Natural killer cell treated with Interleukin-12 subunit alpha and Interleukin-12 subunit beta and Interleukin-15 and Interleukin-18, amount 100 ng/mL, for 72 hours (primary cell): ENCODE results near the gene ZSCAN5A. TPM values are rescaled to one million over a fixed set of nuclear protein-coding genes. Genes with fewer than 3 reads are reported as not detected.

Experiments used
- ATAC-seq, 2 donors: fragments of 150-1000 bp; cut with Tn5 transposase in 1 of 2; sonication (Bioruptor Pico), chemical (Tn5 transposase) in 1 of 2; 2 replicates each; pipeline ENCODE4 v1.10.0; 2021
- DNase-seq: peaks from one replicate; pipeline ENCODE4 v3.0.0; 2022; ENCODE audit warnings: low spot score
- H3K27ac Mint-ChIP-seq, 2 donors: 1 replicate in 1 of 2; 2 replicates in 1 of 2; pipeline ENCODE4 v1.8.0; 2022; ENCODE audit warnings: mixed read lengths in 2 of 2, mild to moderate bottlenecking in 1 of 2, moderate library complexity in 1 of 2
- H3K27me3 Mint-ChIP-seq, 2 donors: 1 replicate in 1 of 2; 2 replicates in 1 of 2; pipeline ENCODE4 v1.8.0; 2022; ENCODE audit warnings: mixed read lengths in 2 of 2
- H3K36me3 Mint-ChIP-seq: one replicate; pipeline ENCODE4 v1.8.0; 2022; ENCODE audit warnings: mixed read lengths
- H3K4me1 Mint-ChIP-seq, 2 donors: 1 replicate in 1 of 2; 2 replicates in 1 of 2; pipeline ENCODE4 v1.8.0; 2022; ENCODE audit warnings: low read depth in 2 of 2, mixed read lengths in 2 of 2, mild to moderate bottlenecking in 1 of 2
- H3K4me3 Mint-ChIP-seq: one replicate; pipeline ENCODE4 v1.8.0; 2022; ENCODE audit warnings: mixed read lengths
- H3K9me3 Mint-ChIP-seq: 2 replicates; pipeline ENCODE4 v1.8.0; 2022; ENCODE audit warnings: mixed read lengths
- total RNA-seq, 2 donors: library from RNA; stranded (reverse); gene quantifications; one replicate each; pipeline ENCODE4 v1.2.3, GENCODE V29; 2022

The ZSCAN5A gene
- total RNA-seq, 2 donors from 2014 or later, result 9.9 to 16.8 TPM

DNA sequence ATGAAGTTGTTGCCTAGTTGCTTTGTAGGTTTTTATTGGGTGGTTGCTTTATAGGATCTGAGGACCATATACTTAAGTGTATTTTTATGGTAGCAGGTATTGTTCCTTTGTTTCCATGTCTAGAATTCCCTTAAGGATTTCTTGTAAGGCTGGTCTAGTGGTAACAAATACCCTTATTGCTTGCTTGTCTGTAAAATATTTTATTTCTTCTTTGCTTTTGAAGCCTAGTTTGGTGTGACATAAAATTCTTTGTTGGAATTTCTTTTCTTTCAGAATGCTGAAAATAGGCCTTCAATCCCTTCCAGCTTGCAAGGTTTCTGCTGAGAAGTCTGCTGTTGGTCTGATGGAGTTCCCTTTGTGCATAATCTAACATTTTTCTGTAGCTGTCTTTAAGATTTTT lies 18.1 kb upstream of the ZSCAN5A start:
- Mint-ChIP-seq H3K4me3 (no peak overlapping the region), H3K36me3 (no peaks in the 10 kb centered on the region)

DNA sequence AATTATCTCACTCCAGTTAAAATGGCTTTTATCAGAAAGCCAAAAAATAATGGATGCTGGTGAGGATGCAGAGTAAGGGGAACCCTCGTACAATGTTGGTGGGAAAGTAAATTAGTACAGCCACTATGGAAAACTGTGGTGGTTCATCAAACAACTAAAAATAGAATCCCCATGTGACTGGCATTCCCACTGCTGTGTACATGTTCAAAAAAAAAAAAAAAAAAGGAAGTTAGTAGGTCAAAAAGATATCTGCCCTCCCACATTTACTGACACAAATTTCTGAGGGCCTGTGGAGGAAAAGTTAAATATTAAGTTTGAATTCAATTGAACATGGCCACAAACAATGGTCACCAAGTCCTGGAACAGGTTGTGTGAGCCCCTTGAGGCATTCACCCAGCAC lies 9.8 kb upstream of the ZSCAN5A start:
- Mint-ChIP-seq H3K27me3 (peaks cover 18 to 25% of the 10 kb centered on the region in 2 donors), H3K36me3 (no peaks in the 10 kb centered on the region), H3K4me3 (no peak overlapping the region), H3K27ac (no peak overlapping the region), H3K9me3 (no peaks in the 10 kb centered on the region), H3K4me1 (no peaks in the 10 kb centered on the region)
- no peak for DNase-seq
- ATAC-seq, result no peak

More for the DNA sequence above, 18.1 kb upstream of the ZSCAN5A start:
- H3K27me3 Mint-ChIP-seq, result peaks cover 10 to 17% of the 10 kb centered on the region in 2 donors
- ATAC-seq, result no peak
- DNase-seq, result no peak
- no peak overlapping the region for H3K27ac Mint-ChIP-seq
- H3K9me3 Mint-ChIP-seq, result no peaks in the 10 kb centered on the region
- no peaks in the 10 kb centered on the region for H3K4me1 Mint-ChIP-seq

DNA sequence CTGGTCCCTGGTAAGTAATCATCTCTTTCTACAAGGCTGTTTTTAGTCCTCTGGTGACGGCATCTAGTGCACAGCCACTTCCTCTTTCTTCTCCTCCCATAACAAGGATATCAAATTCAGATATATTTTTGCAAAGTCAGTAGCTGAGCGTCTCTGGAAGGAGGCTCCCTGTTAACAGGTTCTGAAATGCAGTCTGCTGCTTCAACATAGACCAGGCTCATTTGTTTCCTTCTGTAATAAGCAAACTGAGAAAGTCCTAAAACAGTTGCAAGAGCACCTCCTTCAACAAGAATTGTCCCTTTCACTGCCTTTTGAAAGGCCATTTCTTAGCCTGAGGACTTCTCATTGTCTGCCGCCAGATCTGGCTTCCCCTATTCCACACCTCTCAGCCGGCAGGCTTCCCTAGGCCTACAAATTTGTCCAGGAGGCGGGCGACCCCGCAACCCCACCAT lies 7.4 kb upstream of the ZSCAN5A start:
- H3K4me1 Mint-ChIP-seq, result no peaks in the 10 kb centered on the region
- no peaks in the 10 kb centered on the region for H3K9me3 Mint-ChIP-seq
- no peak overlapping the region for H3K27ac Mint-ChIP-seq
- no peak overlapping the region for H3K4me3 Mint-ChIP-seq
- H3K27me3 Mint-ChIP-seq, result peaks cover 18 to 25% of the 10 kb centered on the region in 2 donors
- H3K36me3 Mint-ChIP-seq, result no peaks in the 10 kb centered on the region
- no peak for DNase-seq
- no peak for ATAC-seq

DNA sequence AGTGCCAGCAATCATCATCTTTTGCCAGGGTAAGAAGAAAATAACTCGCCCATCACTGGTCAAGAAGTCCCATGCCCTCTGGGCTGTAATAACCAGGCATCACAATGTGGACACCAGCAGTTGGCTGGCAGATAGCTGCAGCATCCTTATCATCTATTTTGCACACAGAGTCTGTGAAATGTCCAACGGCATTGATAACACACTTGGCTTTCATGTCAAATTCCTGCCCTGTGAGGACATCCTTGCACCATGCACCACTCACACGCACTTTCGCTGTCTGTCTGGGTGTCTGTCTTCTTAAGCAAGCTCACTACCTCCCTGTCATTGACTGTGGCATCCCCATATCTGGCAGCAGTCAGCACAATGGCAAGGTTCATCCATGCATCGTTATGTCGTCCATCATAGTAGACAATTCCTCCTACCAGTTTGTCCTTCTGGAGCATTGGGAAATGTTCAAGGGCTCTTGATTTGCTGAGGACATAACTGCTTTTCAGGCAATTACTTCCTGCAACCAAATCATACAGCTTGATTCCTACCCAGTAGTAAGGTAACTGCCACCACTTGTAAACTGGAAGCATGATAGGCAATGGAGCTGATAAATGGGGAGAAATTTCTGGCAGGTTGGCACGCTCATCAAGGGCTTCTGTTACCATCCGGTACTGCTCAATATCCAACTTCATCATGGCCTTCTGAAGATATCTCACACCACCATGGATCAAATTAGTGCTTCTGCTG lies 6.8 kb upstream of the ZSCAN5A start:
- Mint-ChIP-seq H3K4me1 (no peaks in the 10 kb centered on the region), H3K27ac (no peak overlapping the region)
- no peak for ATAC-seq

DNA sequence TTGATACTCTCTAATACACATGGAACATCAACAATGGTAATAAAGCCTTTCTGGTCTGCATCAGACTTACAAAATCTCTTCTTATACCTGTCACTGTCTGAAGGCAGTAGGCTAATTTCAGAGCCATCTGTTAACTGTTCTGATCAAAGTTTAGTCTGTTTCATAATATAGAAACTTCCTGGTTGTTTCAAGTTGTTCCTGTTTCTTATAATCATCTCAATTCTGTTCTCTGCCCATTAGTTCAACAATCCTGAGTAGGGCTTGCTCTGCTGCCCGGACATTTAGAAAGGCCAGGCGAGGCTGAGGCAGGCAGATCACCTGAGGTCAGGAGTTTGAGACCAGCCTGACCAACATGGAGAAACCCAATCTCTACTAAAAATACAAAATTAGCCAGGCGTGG lies 5.4 kb upstream of the ZSCAN5A start:
- Mint-ChIP-seq H3K4me3 (no peak overlapping the region), H3K36me3 (no peaks in the 10 kb centered on the region), H3K27ac (no peak overlapping the region), H3K9me3 (no peaks in the 10 kb centered on the region), H3K27me3 (peaks cover 13 to 19% of the 10 kb centered on the region in 2 donors), H3K4me1 (peaks cover 0 to 3% of the 10 kb centered on the region in 2 donors)
- no peak for DNase-seq
- no peak for ATAC-seq

More for the DNA sequence above, 6.8 kb upstream of the ZSCAN5A start:
- Mint-ChIP-seq H3K36me3 (no peaks in the 10 kb centered on the region), H3K9me3 (no peaks in the 10 kb centered on the region), H3K4me3 (no peak overlapping the region), H3K27me3 (peaks cover 13 to 19% of the 10 kb centered on the region in 2 donors)
- no peak for DNase-seq

DNA sequence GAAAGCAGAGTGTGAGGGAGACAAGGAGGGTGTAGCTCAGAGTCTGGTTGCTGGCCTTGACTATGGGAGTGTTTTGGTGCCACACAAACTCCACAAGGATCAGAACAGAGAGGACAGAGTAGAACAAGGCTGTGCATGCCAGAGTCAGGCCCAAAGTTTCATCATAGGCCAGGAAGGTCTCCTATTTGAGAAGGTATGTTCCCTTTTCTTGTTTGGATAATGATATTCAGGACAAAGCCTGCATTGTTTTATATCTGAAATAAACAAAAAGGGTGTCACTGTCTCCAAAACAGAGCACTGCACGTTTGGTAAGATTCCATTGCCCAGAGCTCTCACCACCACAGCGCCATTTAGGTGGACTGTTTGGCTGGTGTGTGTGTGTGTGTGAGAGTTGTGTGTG lies 3.1 kb upstream of the ZSCAN5A start:
- H3K27ac Mint-ChIP-seq, result no peak overlapping the region

DNA sequence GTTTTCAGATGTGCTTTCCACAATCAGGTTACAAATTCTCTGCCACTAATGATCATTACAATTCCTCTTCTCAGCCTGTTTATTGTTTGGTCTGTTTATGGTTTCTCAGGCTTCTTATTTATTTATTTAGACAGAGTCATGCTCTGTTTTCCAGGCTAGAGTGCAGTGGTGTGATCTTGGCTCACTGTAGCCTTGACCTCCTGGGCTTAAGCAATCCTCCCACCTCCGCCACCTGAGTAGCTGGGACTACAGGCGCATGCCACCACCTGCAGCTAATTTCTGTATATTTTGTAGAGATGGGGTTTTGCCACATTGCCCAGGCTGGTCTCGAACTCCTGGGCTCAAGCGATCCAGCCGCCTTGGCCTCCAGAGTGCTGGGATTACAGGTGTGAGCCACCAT lies 2.1 kb upstream of the ZSCAN5A start:
- no peak for DNase-seq
- Mint-ChIP-seq H3K9me3 (peaks cover 2% of the 10 kb centered on the region), H3K4me3 (peak overlapping the region; percentile 89), H3K27me3 (peaks cover 6 to 7% of the 10 kb centered on the region in 2 donors), H3K27ac (peak overlapping the region in 1 of 2 donors; percentile 59), H3K4me1 (peaks cover 16 to 19% of the 10 kb centered on the region in 2 donors), H3K36me3 (no peaks in the 10 kb centered on the region)
- ATAC-seq, result no peak

More for the DNA sequence above, 3.1 kb upstream of the ZSCAN5A start:
- Mint-ChIP-seq H3K27me3 (peaks cover 10 to 12% of the 10 kb centered on the region in 2 donors), H3K9me3 (peaks cover 2% of the 10 kb centered on the region), H3K36me3 (no peaks in the 10 kb centered on the region), H3K4me1 (peaks cover 14 to 15% of the 10 kb centered on the region in 2 donors), H3K4me3 (no peak overlapping the region)
- no peak for DNase-seq
- ATAC-seq, result no peak

DNA sequence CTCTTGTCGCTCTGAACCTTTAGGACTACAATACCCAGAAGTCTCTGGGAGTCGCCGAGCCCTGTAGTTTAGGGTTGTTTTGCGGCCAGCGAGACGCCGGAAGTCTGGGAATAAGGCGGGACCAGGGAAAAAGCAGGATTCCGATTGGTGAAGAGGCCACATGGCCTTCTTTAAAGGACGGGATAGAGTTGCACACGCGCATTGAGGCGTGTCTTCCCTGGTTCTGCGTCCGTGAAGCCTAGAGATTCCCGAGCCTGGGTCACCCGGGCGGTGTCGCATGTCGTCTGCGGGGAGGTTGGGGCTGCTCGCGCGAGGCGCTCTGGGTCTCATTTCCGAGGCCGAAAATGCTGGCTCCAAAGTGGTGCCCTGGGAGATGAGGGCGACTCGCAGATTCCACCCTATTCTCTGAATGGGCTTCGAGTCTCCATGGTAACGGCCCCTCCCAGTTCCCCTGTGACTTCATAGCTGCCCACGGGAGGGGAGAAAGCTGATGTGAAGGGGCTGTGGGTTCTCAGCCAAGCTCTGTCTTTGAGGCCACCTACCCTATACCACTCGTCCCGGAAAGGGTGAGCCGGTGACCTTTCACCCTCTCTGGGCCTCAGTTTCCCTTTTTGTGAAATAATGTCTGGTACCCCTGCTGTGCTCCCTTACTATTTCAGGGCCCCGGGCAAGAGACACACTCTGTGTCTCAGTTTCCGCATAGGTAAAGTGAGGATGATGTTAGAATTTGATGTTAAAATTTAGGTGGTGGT lies 614 bp upstream of the ZSCAN5A start:
- Mint-ChIP-seq H3K36me3 (no peaks in the 10 kb centered on the region), H3K4me3 (peak overlapping the region; percentile 89), H3K27me3 (peaks cover 0 to 4% of the 10 kb centered on the region in 2 donors), H3K4me1 (peaks cover 16 to 19% of the 10 kb centered on the region in 2 donors), H3K9me3 (peaks cover 2% of the 10 kb centered on the region), H3K27ac (peak overlapping the region; percentile 97)
- peak; percentile 90 to 92 for ATAC-seq
- DNase-seq, result peak; percentile 95

DNA sequence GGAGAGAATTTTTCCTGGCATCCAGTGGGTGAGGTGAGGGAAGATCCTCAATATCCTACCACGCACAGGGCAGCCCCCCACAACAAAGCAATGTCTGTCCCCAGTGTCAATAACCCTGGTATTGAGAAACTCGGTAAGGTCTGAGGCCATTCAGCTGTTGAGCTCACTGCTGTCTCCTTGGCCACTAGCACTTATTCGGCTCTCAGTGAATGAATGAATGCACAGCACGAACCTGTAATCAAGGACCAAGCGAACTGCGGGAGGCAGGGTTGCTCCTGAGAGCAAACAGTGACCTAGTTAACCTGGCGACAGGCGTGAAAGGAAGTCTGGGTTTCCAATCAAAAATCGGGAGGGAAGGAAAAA lies 640 bp downstream of the ZSCAN5A start:
- no peak for ATAC-seq
- Mint-ChIP-seq H3K4me3 (peak overlapping the region; percentile 89), H3K27ac (peak overlapping the region; percentile 97), H3K27me3 (no peaks in the 10 kb centered on the region), H3K9me3 (peaks cover 2% of the 10 kb centered on the region), H3K36me3 (no peaks in the 10 kb centered on the region), H3K4me1 (peaks cover 18 to 21% of the 10 kb centered on the region in 2 donors)
- no peak for DNase-seq

DNA sequence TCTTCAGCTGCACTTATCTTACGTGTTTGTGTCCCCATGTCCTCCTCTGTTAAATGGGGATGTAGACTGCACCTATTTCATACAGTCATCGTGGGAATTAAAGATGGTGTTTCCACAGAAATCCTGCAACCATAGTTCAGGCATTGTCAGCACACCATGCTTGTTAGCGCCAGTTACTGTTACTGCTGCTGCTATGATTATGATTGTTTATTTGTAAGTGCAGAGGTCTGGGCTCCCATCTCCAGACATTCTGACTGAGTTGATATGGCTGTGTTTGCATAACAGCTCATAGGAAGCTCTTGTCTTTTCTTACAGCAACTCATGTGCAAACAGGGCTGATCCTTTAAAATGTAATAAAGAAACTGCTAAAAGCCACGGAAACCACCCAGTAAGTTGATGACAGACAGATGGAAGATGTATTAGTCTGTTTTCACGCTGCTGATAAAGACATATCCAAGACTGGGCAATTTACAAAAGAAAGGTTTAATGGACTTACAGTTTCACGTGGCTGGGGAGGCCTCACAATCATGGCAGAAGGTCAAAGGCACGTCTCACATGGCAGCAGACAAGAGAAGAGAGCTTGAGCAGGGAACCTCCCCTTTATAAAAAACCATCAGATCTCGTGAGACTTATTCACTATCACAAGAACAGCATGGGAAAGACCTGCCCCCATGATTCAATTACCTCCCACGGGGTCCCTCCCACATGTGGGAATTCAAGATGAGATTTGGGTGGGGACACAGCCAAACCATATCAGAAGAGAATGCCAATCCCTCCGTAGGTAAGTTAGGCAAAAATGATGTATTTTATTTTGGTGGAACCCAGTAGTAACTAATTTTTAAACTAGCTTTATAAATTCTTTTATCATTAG lies 1.6 kb downstream of the ZSCAN5A start:
- no peaks in the 10 kb centered on the region for H3K27me3 Mint-ChIP-seq
- peak overlapping the region; percentile 89 for H3K4me3 Mint-ChIP-seq
- no peak for DNase-seq

DNA sequence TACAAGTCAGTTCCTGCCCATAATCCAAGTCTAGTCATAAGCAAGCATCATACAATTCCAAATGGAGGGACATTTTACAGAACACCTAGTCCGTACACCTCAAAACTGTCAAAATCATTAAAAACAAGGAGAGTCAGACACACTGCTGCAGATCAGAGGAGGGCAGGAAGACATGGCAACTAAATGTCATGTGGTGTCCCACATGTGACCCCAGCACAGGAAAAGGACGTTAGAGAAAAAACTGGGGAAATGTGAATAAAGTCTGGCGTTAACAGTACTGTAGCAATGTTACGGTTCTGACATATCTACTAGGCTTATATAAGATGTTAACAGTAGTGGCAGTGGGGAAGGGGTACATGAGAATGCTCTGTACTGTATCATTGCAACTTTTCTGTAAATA lies 2.3 kb downstream of the ZSCAN5A start:
- H3K36me3 Mint-ChIP-seq, result no peaks in the 10 kb centered on the region
- no peaks in the 10 kb centered on the region for H3K27me3 Mint-ChIP-seq
- H3K4me1 Mint-ChIP-seq, result peaks cover 21 to 23% of the 10 kb centered on the region in 2 donors
- no peak for DNase-seq
- peak overlapping the region; percentile 97 for H3K27ac Mint-ChIP-seq
- ATAC-seq, result no peak
- peaks cover 2% of the 10 kb centered on the region for H3K9me3 Mint-ChIP-seq
- H3K4me3 Mint-ChIP-seq, result peak overlapping the region; percentile 36

More for the DNA sequence above, 1.6 kb downstream of the ZSCAN5A start:
- Mint-ChIP-seq H3K27ac (peak overlapping the region; percentile 97), H3K36me3 (no peaks in the 10 kb centered on the region), H3K9me3 (peaks cover 2% of the 10 kb centered on the region), H3K4me1 (peaks cover 21 to 23% of the 10 kb centered on the region in 2 donors)
- no peak for ATAC-seq

DNA sequence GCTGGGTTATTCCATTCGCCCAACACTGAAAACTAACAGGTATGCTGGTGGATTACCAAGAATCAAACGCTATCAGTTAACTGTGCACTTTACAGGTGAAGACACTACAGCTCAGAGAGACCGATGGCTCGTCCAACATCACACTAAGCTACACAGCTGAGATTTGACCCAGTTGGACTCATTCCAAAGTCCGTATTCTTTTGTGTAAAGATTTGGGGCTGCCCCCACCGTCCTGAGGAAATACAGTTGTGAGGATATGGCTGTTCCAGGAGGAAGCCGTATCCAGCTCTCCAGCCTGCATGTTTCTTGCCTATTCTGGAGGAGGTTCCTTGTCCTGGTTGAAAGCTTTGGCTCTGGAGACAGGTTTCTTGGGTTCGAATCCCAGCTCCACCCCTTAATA lies 4.2 kb downstream of the ZSCAN5A start:
- no peak overlapping the region for H3K27ac Mint-ChIP-seq
- peaks cover 2% of the 10 kb centered on the region for H3K9me3 Mint-ChIP-seq
- ATAC-seq, result no peak
- no peaks in the 10 kb centered on the region for H3K27me3 Mint-ChIP-seq
- peaks cover 20 to 21% of the 10 kb centered on the region in 2 donors for H3K4me1 Mint-ChIP-seq
- no peak for DNase-seq
- no peak overlapping the region for H3K4me3 Mint-ChIP-seq
- H3K36me3 Mint-ChIP-seq, result peaks cover 3% of the 10 kb centered on the region

DNA sequence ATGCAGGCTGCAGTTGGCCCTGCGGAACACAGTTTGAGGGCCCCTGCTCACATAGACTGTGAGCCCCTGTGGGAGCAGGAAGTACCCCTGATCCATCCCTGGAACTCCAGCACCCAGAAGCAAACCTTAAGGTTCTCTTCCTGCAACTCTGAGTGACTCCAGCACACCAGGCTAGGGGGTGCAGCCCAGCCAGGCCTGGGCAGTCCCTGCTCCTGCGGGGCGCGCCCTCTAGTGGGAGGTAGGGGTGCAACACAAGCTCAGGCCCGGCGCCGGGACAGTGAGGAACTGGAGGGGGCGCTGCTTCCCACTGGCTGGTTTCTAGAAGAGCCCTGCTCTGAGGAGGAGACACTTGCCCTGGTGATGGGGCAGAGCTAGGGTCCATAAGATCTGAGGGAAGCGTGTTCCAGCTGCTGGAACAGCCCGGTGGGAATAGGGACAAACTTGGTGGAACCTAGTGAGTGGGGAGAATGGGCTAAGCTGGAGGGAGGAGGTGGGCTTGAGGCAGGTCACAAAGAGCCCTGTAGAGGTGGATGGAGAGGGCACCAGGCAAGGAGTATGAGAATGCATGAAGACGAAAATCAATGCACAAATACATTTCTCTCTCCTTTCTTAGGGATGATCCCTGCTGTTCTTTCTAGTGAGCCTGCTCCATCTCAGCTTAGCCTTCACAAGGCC lies 5.0 kb downstream of the ZSCAN5A start:
- Mint-ChIP-seq H3K9me3 (peaks cover 2% of the 10 kb centered on the region), H3K27me3 (no peaks in the 10 kb centered on the region), H3K4me1 (peaks cover 20 to 21% of the 10 kb centered on the region in 2 donors), H3K4me3 (no peak overlapping the region), H3K36me3 (peaks cover 6% of the 10 kb centered on the region), H3K27ac (no peak overlapping the region)
- DNase-seq (peak; percentile 65), ATAC-seq (peak; percentile 58 to 59)
